T-helper 17 cell (primary cell): ENCODE data around the gene PLEKHD1. TPM values are rescaled to one million over a fixed set of nuclear protein-coding genes. Genes with fewer than 3 reads are reported as not detected.

ENCODE experiments used
- ATAC-seq: fragments of 150-1000 bp; cut with Tn5 transposase; 2 replicates; pipeline ENCODE4 v1.10.0; 2021; ENCODE audit warnings: mild to moderate bottlenecking, moderate library complexity
- DNase-seq, 3 donors: peaks; one replicate each; pipeline versions ENCODE4 v3.0.0 to v3.0.0-alpha.2; 2020 to 2021
- H3K9me3 ChIP-seq: one replicate; pipeline ENCODE4 v1.7.0; 2013; ENCODE audit warnings: low read length, mild to moderate bottlenecking; ENCODE audit not compliant: control insufficient read depth, poor library complexity, severe bottlenecking
- H3K27ac Mint-ChIP-seq: one replicate; pipeline ENCODE4 v1.8.0; 2022; ENCODE audit warnings: mild to moderate bottlenecking, moderate library complexity, mixed read lengths
- H3K27me3 Mint-ChIP-seq: one replicate; pipeline ENCODE4 v1.8.0; 2022; ENCODE audit warnings: mixed read lengths
- H3K36me3 Mint-ChIP-seq: one replicate; pipeline ENCODE4 v1.8.0; 2022; ENCODE audit warnings: low read depth, mixed read lengths
- H3K4me1 Mint-ChIP-seq: one replicate; pipeline ENCODE4 v1.8.0; 2022; ENCODE audit warnings: mild to moderate bottlenecking, mixed read lengths
- H3K4me3 Mint-ChIP-seq: one replicate; pipeline ENCODE4 v1.8.0; 2022; ENCODE audit warnings: mild to moderate bottlenecking, moderate library complexity, mixed read lengths
- total RNA-seq, 4 donors: library from RNA in 2 of 4; stranded (reverse) in 2 of 4; gene quantifications; one replicate each; pipeline ENCODE4 v1.2.3 and lab custom pipeline; 2022 to 2026

The PLEKHD1 gene
- total RNA-seq, 2 donors from 2014 or later = 0.70 to 0.99 TPM

GRCh38 chr14:69573831-69574262, 89.3 kb downstream of the PLEKHD1 start:
- no peak overlapping the region for H3K27ac Mint-ChIP-seq

GRCh38 chr14:69574263-69574953, 89.9 kb downstream of the PLEKHD1 start, which contains the start of gene CCDC177:
Gene CCDC177 (minus strand): TSS chr14:69574871. CDS start chr14:69573622, 1,249 bp downstream.
- no peak within 1 kb of the TSS for H3K27ac Mint-ChIP-seq
- H3K9me3 ChIP-seq = no peaks in the 10 kb centered on the region
- ATAC-seq = peak; percentile 92
- peaks cover 62% of the 10 kb centered on the region for H3K27me3 Mint-ChIP-seq
- peak within 1 kb of the TSS; percentile 95 for H3K4me3 Mint-ChIP-seq
- peaks cover 9% of the 10 kb centered on the region for H3K36me3 Mint-ChIP-seq
- peaks cover 9% of the 10 kb centered on the region for H3K4me1 Mint-ChIP-seq
- peak; percentile 54 to 67 (median 55) for DNase-seq

More at GRCh38 chr14:69573831-69574262, 89.3 kb downstream of the PLEKHD1 start:
- peaks cover 9% of the 10 kb centered on the region for H3K36me3 Mint-ChIP-seq
- H3K9me3 ChIP-seq = no peaks in the 10 kb centered on the region
- H3K27me3 Mint-ChIP-seq = peaks cover 62% of the 10 kb centered on the region
- ATAC-seq (no peak), DNase-seq (no peak)
- H3K4me1 Mint-ChIP-seq = peaks cover 9% of the 10 kb centered on the region
- peak overlapping the region; percentile 95 for H3K4me3 Mint-ChIP-seq

- peaks cover 9% of the 10 kb centered on the region for H3K4me1 Mint-ChIP-seq
- peaks cover 60% of the 10 kb centered on the region for H3K27me3 Mint-ChIP-seq
- ATAC-seq (no peak), DNase-seq (no peak)
- H3K36me3 Mint-ChIP-seq = peaks cover 9% of the 10 kb centered on the region
- no peak overlapping the region for H3K27ac Mint-ChIP-seq
- no peaks in the 10 kb centered on the region for H3K9me3 ChIP-seq
- peak overlapping the region; percentile 95 for H3K4me3 Mint-ChIP-seq
Measured at GRCh38 chr14:69574954-69575295, 90.4 kb downstream of the PLEKHD1 start.

- no peak overlapping the region for H3K4me3 Mint-ChIP-seq
- DNase-seq (no peak), ATAC-seq (no peak)
- no peak overlapping the region for H3K27ac Mint-ChIP-seq
- H3K9me3 ChIP-seq = no peaks in the 10 kb centered on the region
- H3K27me3 Mint-ChIP-seq = peaks cover 36% of the 10 kb centered on the region
- H3K4me1 Mint-ChIP-seq = peaks cover 7% of the 10 kb centered on the region
- H3K36me3 Mint-ChIP-seq = peaks cover 9% of the 10 kb centered on the region
Measured at GRCh38 chr14:69579476-69579875, 94.9 kb downstream of the PLEKHD1 start.

- no peak for DNase-seq
- peak; percentile 21 for ATAC-seq
Measured at GRCh38 chr14:69580009-69580577, 95.6 kb downstream of the PLEKHD1 start.

More at GRCh38 chr14:69580009-69580577, 95.6 kb downstream of the PLEKHD1 start:
- H3K9me3 ChIP-seq = no peaks in the 10 kb centered on the region
- peaks cover 4% of the 10 kb centered on the region for H3K4me1 Mint-ChIP-seq
- H3K36me3 Mint-ChIP-seq = peaks cover 7% of the 10 kb centered on the region
- H3K27ac Mint-ChIP-seq = no peak overlapping the region
- no peak overlapping the region for H3K4me3 Mint-ChIP-seq
- H3K27me3 Mint-ChIP-seq = peaks cover 30% of the 10 kb centered on the region

Other genes with a start within 250 kb of the PLEKHD1 start
- gene GALNT16, start 224.6 kb upstream of the PLEKHD1 start, total RNA-seq = under 1 TPM; 0.05 TPM
- 100 to 1,000 TPM; 102 to 118 TPM for gene ERH, start 86.4 kb upstream of the PLEKHD1 start, total RNA-seq
- 10 to 100 TPM; 27.6 to 31.0 TPM for gene SLC39A9, start 86.0 kb upstream of the PLEKHD1 start, total RNA-seq
- gene CCDC177, start 90.1 kb downstream of the PLEKHD1 start, total RNA-seq = not detected
- gene SUSD6, start 126.9 kb downstream of the PLEKHD1 start, total RNA-seq = 100 to 1,000 TPM in 1 of 2 donors, 10 to 100 TPM in 1; 94.7 to 101 TPM